Stimulated activated CD8-positive, alpha-beta memory T cell treated with anti-CD3 and anti-CD28 coated beads, Interleukin-4, amount 100 ng/mL, for 4 hours (primary cell): ENCODE data around the gene NUDT1.

ENCODE experiments used
- DNase-seq, 2 donors: peaks; one replicate each; pipeline ENCODE4 v3.0.0-alpha.2; 2020; ENCODE audit warnings: low read depth in 2 of 2, low spot score in 1 of 2

Gene NUDT1

GRCh38 chr7:2204446-2204845, 37.6 kb upstream of the NUDT1 start:
- no peak for DNase-seq

GRCh38 chr7:2205036-2205780, 36.8 kb upstream of the NUDT1 start:
- DNase-seq = no peak

GRCh38 chr7:2208712-2209111, 33.3 kb upstream of the NUDT1 start:
- no peak for DNase-seq

DNA sequence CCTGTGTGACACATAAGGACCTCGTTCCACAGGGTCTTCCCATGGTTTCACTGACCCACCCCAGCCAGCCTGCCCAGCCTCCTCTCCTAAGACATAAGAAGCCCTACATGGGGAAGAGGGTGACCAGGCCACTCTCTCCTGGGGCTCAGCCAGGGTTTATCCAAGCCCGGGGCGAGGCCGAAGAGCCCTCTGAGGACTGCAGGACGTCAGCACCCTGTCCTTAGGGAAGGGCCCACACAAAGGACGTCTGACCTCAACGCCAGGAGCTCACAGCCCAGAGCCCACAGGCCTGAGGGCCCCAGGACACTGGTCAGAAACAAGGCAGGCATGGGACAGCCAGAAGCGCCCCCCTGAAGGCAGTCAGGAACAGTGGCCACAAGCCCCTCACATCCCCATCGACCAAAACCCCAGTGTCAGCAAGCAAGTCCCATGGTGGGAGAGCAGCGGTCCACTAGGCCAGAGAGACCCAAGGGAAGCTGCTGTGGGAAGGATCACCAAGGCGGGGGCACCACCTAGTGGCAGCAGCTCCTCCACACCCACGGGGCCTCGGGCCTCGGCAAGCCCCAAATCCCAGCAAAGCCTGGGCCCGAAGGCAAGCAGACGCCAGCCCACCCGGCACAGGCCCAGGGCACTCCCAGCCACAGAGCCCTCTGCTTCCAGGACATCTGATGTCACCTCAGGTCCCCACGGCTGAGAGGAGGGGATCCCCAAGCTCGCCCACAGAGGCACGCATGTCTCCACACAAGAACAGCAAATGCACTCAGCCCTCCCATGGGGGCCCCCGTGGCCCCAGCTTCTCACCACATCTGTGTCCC, 32.7 kb upstream of the NUDT1 start:
- DNase-seq = peak in 1 of 2 donors; percentile 6

- DNase-seq = no peak
These were observed 32.1 kb upstream of the NUDT1 start for GRCh38 chr7:2209961-2210323.

GRCh38 chr7:2210551-2211258, 31.3 kb upstream of the NUDT1 start:
- no peak for DNase-seq

GRCh38 chr7:2211259-2211880, 30.7 kb upstream of the NUDT1 start:
- DNase-seq = no peak

DNA sequence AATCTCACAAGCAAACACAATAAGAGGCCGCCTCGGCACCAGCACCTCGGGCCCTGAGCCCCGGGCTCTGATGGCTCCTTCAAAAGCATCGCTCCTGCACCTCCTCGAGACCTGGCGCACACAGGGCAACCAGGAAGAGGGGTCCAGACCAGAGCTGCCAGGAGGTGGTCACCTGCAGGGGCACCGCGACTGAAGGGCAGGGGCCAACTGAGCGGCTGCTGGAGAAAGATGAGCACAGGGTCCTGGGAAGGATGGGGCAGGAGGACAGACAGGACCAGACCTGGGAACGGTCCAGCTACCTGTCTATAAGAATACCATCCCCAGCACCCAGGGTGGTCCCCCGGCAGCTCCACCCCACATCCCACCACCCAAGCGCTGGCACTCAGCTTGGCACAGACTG, 30.1 kb upstream of the NUDT1 start:
- no peak for DNase-seq

- DNase-seq = no peak
These were observed 29.1 kb upstream of the NUDT1 start for GRCh38 chr7:2212906-2213305.

GRCh38 chr7:2213551-2214215, 28.3 kb upstream of the NUDT1 start:
- DNase-seq = no peak

DNA sequence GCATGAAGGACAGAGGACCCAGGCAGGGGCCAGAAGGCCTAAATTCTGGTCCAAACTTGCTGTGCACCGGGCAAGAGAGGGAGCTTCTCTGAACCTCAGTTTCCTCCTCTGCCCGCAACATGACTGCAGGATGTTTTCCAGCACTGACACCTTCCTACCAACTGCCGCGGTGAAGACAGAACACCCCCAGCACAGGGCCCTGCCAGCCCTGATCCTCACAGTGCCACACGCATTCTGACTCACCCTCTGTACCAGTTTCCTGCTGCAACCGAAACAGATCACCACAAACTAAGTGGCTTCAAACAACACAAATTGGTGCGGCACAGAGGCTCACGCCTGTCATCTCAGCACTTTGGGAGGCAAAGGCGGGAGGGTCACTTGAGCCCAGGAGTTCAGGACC, 27.4 kb upstream of the NUDT1 start:
- DNase-seq = no peak

GRCh38 chr7:2215851-2216250, 26.2 kb upstream of the NUDT1 start:
- DNase-seq = no peak

GRCh38 chr7:2217206-2217605, 24.8 kb upstream of the NUDT1 start:
- DNase-seq = no peak

DNA sequence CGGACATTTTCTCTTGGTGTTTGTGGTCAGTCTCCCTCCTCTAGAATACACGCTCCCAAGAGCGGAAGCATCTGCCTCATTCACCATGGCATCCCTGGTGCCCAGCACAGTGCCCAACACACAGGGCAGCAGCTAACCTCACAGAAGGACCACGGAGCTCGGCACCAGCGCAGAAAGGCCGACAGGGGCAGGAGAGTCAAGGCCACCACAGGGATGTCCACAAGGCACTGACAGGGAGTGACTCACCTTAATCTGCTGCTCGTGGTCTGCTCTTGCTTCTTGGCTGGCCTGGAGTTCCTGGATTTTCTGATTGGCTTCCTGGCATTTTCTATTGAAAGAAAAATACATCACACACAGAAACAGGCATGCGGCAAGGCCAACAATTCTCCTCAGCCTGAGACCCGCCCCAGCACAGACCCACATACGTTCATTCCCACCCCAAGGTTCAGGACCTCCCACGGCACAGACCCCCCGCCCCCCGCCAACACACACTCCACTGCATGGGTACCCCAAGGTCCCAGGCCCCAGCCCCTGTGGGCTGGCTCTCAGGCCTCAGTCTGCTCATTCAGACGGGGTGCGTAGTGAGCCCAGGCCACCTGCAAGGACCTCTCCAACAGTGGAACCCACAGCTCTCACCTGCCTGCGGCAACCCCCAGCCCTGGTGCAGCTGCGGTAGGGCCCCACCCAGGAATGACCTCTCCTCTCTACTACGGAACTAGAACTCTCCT, 24.1 kb upstream of the NUDT1 start:
- DNase-seq = no peak

GRCh38 chr7:2218444-2218785, 23.6 kb upstream of the NUDT1 start:
- DNase-seq = no peak

DNA sequence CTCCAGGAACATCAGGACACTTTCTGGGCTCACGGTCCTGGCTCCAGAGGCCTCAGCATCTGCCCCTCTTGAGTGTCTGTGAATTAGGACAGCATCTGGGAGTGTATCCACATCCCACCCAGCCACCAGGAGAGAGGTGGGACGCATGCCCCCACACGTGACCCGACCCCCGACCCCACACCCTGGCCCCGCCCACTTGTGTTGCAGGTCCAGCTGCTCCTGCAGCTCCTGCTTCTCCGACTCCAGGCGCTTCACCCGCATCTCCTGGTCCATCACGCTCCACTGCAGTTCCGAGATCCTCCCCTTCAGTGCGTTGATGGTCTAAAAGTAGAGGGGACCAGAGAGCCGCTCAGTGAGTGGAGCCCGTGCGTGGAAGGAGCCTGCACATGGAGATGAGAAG, 22.9 kb upstream of the NUDT1 start:
- DNase-seq = no peak

GRCh38 chr7:2219606-2220005, 22.4 kb upstream of the NUDT1 start:
- DNase-seq = no peak

DNA sequence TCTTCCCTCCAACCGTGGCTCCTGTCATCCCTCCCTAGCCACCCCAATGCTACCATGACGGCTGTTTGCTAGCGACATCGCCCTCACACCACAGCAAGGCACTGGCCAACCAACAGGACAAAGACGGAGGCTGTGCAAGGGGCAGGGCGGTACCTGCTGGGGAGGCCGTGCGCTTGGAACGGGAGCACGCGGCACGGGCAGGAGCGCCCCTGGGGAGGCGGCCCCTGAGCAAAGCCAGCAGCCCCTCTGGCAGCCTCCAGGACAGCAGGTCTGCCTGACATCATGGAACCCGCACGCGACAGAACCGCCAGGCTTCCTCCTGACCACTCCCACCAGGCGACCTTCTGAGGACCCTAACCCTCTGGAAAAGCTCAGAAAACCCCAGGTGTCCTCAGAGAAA, 22.0 kb upstream of the NUDT1 start:
- DNase-seq = no peak

- no peak for DNase-seq
These were observed 21.5 kb upstream of the NUDT1 start for GRCh38 chr7:2220506-2220905.

- DNase-seq = no peak
These were observed 21.1 kb upstream of the NUDT1 start for GRCh38 chr7:2220954-2221353.

DNA sequence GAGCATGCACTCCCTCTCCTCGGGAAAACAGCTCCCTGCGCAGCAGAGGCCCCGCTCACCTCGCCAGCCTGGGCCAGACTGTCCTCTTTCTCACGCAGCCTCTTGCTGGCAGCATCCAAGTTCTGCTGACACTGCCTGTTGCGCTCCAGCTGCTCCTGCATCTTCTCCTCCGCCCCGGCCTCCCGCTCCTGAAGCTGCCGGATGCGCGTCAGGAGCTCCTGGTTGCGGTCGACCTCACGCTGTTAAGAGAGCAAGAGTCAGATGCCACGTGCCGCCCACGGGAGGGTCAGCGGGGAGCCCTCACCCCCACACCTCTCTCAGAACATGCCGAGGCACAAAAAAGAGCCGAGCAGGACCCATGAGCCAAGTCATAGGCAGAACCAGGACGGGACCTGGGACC, 19.5 kb upstream of the NUDT1 start:
- DNase-seq = no peak
